Testis (tissue), 3 donors: Measurements from ENCODE around the gene THRSP. TPM values are rescaled to one million over a fixed set of nuclear protein-coding genes. Genes with fewer than 3 reads are reported as not detected.

Experiments used
- DNase-seq: peaks from one replicate; pipeline ENCODE4 v3.0.0-alpha.2; 2019
- H3K27ac ChIP-seq, 2 donors: fragments of 200-600 bp; sonication (generic); one replicate each; pipeline ENCODE4 v1.5.1; 2019
- H3K27me3 ChIP-seq: fragments of 200-600 bp; sonication (generic); one replicate; pipeline ENCODE4 v1.5.1; 2019
- H3K36me3 ChIP-seq: fragments of 200-600 bp; sonication (generic); one replicate; pipeline ENCODE4 v1.5.1; 2017; ENCODE audit warnings: low read depth; ENCODE audit errors: missing control alignments
- H3K4me1 ChIP-seq: fragments of 200-600 bp; sonication (generic); one replicate; pipeline ENCODE4 v1.5.1; 2019
- H3K4me3 ChIP-seq, 2 donors: fragments of 200-600 bp; sonication (generic); one replicate each; pipeline ENCODE4 v1.5.1; 2017 to 2019
- H3K9me3 ChIP-seq: fragments of 200-600 bp; sonication (generic); one replicate; pipeline ENCODE4 v1.5.1; 2017
- POLR2A ChIP-seq: fragments of 450-650 bp; IDR thresholded peaks from one replicate; pipeline ENCODE4 v1.6.1; 2017; ENCODE audit warnings: antibody characterized with exemption, mild to moderate bottlenecking, moderate library complexity
- WGBS, 2 donors: methylation state at CpG; one replicate each; pipeline ENCODE4 v1.1.5; 2018; 5-methylcytosine and 5-hydroxymethylcytosine counted together
- intact Hi-C: fragments of 100-400 bp; cut with DNase I; formaldehyde crosslinking; loops from one replicate; pipeline ENCODE4 v1.15.1; 2023; ENCODE audit warnings: low total_unique reads
- polyA plus RNA-seq: library from polyadenylated mRNA; stranded (reverse); fragments of 350-450 nt; fragmentation: Illumina TruSeq; extraction: RNeasy Lipid Tissue Mini Kit (QIAGEN cat#74804); gene quantifications from one replicate; pipeline ENCODE4 v1.2.3, GENCODE V29; 2014; ENCODE audit warnings: low read depth, low replicate concordance; ENCODE audit not compliant: insufficient read depth
- total RNA-seq, 2 donors: library from RNA; depleted of rRNA; stranded (reverse); fragments of >200 nt; gene quantifications; one replicate each; pipeline ENCODE4 v1.2.3, GENCODE V29; 2016
- TF ChIP-seq, protein P1 (sequence below), 3 experiments: fragments of 450-650 bp in 2 of 3; fragments of 200-600 bp in 1 of 3; sonication (generic) in 1 of 3; IDR thresholded peaks; one replicate each; pipeline ENCODE4 v1.5.1; 2016 to 2019; ENCODE audit warnings: antibody characterized with exemption in 3 of 3, mild to moderate bottlenecking in 2 of 3, moderate library complexity in 1 of 3

Gene THRSP
- total and polyA plus RNA-seq, 3 donors from 2014 or later: 0.31 to 0.37 TPM; not detected in 1

- DNase-seq: no peak
- 67 to 95% methylated on average over 2 of the region's 2 CpGs for WGBS, 2 donors
Observed at GRCh38 chr11:78111298-78111697, 47.6 kb downstream of the THRSP start.

GRCh38 chr11:78112582-78113275 is 49.1 kb downstream of the THRSP start:
- H3K27ac ChIP-seq: no peak overlapping the region
- no peaks in the 10 kb centered on the region for H3K36me3 ChIP-seq
- H3K4me1 ChIP-seq: no peaks in the 10 kb centered on the region
- intact Hi-C loops: no loop called here
- no peaks in the 10 kb centered on the region for H3K27me3 ChIP-seq
- no peak for TF ChIP-seq POLR2A
- TF ChIP-seq, protein P1, sequence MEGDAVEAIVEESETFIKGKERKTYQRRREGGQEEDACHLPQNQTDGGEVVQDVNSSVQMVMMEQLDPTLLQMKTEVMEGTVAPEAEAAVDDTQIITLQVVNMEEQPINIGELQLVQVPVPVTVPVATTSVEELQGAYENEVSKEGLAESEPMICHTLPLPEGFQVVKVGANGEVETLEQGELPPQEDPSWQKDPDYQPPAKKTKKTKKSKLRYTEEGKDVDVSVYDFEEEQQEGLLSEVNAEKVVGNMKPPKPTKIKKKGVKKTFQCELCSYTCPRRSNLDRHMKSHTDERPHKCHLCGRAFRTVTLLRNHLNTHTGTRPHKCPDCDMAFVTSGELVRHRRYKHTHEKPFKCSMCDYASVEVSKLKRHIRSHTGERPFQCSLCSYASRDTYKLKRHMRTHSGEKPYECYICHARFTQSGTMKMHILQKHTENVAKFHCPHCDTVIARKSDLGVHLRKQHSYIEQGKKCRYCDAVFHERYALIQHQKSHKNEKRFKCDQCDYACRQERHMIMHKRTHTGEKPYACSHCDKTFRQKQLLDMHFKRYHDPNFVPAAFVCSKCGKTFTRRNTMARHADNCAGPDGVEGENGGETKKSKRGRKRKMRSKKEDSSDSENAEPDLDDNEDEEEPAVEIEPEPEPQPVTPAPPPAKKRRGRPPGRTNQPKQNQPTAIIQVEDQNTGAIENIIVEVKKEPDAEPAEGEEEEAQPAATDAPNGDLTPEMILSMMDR (IDR thresholded peaks at IDR 0.05): no peak
- DNase-seq: no peak
- WGBS, 2 donors: 88 to 92% methylated on average over 6 of the region's 6 CpGs
- no peak overlapping the region for H3K4me3 ChIP-seq
- H3K9me3 ChIP-seq: no peaks in the 10 kb centered on the region

More at GRCh38 chr11:78111298-78111697, 47.6 kb downstream of the THRSP start:
- no peaks in the 10 kb centered on the region for H3K9me3 ChIP-seq
- H3K36me3 ChIP-seq: no peaks in the 10 kb centered on the region
- no peak overlapping the region for H3K27ac ChIP-seq
- no peak overlapping the region for H3K4me3 ChIP-seq
- no peaks in the 10 kb centered on the region for H3K27me3 ChIP-seq
- H3K4me1 ChIP-seq: no peaks in the 10 kb centered on the region
- intact Hi-C loops: no loop called here
- TF ChIP-seq, protein P1 (IDR thresholded peaks at IDR 0.05): no peak
- no peak for TF ChIP-seq POLR2A

Other genes with a start within 250 kb of the THRSP start
- 100 to 1,000 TPM in 1 of 2 donors, 10 to 100 TPM in 1; 94.6 to 168 TPM for gene RSF1, start 243.1 kb upstream of the THRSP start, total RNA-seq
- 17.7 TPM for gene RSF1, start 243.1 kb upstream of the THRSP start, polyA plus RNA-seq
- gene AAMDC, start 242.7 kb upstream of the THRSP start, total RNA-seq: 10 to 100 TPM; 20.2 to 22.0 TPM
- gene AAMDC, start 242.7 kb upstream of the THRSP start, polyA plus RNA-seq: 56.6 TPM
- 10 to 100 TPM; 37.4 to 48.2 TPM for gene INTS4, start 69.2 kb upstream of the THRSP start, total RNA-seq
- 20.2 TPM for gene INTS4, start 69.2 kb upstream of the THRSP start, polyA plus RNA-seq
- 1 to 10 TPM in 1 of 2 donors, under 1 TPM in 1; 0.71 to 1.4 TPM for gene KCTD14, start 40.6 kb upstream of the THRSP start, total RNA-seq
- gene KCTD14, start 40.6 kb upstream of the THRSP start, polyA plus RNA-seq: 3.8 TPM
- 100 to 1,000 TPM in 1 of 2 donors, 10 to 100 TPM in 1; 94.7 to 105 TPM for gene NDUFC2, start 16.0 kb downstream of the THRSP start, total RNA-seq
- 210 TPM for gene NDUFC2, start 16.0 kb downstream of the THRSP start, polyA plus RNA-seq
- 10 to 100 TPM; 61.2 to 61.5 TPM for gene ALG8, start 75.8 kb downstream of the THRSP start, total RNA-seq
- gene ALG8, start 75.8 kb downstream of the THRSP start, polyA plus RNA-seq: 115 TPM
- gene KCTD21, start 124.8 kb downstream of the THRSP start, total RNA-seq: 10 to 100 TPM; 14.2 to 14.7 TPM
- gene KCTD21, start 124.8 kb downstream of the THRSP start, polyA plus RNA-seq: 10.2 TPM
- gene USP35, start 125.1 kb downstream of the THRSP start, total RNA-seq: 10 to 100 TPM; 25.8 to 33.5 TPM
- 10.5 TPM for gene USP35, start 125.1 kb downstream of the THRSP start, polyA plus RNA-seq